GM12801 (cell line): ENCODE measurements around the gene NCDN.

Experiments
- TF ChIP-seq, protein P1 (sequence below): IDR thresholded peaks from one replicate; pipeline ENCODE4 v1.5.1; 2011; ENCODE audit warnings: control low read depth; ENCODE audit not compliant: insufficient read length; ENCODE audit errors: extremely low read depth

Gene NCDN

DNA sequence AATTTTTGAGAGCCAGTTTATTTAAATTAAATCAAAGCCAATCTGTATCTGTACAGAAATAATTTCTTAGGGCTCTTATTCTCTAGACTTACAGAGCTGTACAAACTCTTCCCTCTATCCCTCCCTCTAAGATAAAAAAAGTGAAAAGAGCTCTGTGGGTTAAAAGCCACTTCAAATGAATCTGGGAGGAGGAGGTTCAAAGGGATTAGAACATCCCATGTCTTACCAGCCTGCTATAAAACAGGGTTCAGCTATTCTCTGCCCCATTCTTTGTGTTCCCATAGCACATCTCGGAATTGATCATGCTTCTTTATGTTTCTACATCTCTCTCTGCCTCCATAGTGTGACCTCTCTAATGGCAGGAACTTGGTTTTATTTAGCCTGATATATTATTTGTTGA lies 19.8 kb upstream of the NCDN start:
- TF ChIP-seq, protein P1, sequence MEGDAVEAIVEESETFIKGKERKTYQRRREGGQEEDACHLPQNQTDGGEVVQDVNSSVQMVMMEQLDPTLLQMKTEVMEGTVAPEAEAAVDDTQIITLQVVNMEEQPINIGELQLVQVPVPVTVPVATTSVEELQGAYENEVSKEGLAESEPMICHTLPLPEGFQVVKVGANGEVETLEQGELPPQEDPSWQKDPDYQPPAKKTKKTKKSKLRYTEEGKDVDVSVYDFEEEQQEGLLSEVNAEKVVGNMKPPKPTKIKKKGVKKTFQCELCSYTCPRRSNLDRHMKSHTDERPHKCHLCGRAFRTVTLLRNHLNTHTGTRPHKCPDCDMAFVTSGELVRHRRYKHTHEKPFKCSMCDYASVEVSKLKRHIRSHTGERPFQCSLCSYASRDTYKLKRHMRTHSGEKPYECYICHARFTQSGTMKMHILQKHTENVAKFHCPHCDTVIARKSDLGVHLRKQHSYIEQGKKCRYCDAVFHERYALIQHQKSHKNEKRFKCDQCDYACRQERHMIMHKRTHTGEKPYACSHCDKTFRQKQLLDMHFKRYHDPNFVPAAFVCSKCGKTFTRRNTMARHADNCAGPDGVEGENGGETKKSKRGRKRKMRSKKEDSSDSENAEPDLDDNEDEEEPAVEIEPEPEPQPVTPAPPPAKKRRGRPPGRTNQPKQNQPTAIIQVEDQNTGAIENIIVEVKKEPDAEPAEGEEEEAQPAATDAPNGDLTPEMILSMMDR, result no peak

DNA sequence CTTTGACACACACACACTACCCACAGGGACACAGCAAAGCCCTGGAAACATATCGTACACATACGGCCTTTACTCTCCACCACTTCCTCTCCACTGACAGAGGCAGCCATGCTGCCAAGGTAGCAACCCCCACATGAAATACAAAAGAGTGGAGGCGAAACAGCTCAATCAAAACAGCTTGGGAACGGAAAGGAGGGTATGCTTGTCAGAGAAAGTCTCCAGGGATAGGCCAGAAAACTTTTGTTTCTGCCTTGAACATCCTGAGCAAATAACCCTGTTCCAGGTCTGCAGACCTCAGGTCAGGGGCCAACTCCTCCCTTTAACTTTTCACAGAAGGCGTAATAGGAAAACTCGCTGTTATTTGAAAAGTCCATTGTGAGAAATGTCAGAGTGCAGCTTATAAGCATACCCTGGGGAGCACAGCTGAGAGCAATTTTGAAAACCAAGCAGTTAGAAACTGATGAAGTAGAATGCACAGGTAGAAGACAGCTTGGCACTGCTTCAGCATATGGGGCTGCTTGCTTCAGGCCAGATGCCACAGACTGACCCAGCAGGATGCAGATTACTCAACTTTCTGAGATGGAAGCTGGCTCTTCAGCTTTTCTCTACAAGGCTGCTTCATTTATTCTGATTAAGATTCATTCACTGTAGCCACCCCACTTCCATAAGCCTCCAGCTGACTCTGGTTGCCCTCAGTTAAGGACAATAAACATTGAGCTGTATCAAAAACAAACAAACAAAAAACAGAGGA lies 18.4 kb upstream of the NCDN start:
- TF ChIP-seq, protein P1, result no peak

- TF ChIP-seq, protein P1, result no peak
Measured at GRCh38 chr1:35539824-35540261, 17.8 kb upstream of the NCDN start.

DNA sequence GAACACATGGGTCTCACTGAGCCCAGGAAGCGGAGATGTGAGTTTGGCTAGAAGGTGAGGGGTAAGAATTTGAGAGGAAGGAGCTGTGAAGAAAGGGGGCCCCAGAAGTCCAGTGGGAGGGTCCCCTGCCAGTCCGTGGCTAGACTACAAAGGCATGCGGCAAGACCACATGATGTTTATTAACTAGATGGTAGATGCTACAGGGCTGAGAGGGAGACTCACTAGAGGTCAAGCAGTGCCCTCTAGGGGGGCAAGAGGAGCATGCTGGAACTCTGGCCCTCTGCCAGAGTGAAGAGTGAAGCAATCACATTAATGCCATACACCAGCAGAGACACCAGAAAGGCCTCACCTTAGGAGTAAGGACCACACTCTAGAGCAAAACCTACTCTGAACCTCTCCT lies 12.6 kb upstream of the NCDN start:
- TF ChIP-seq, protein P1, result no peak

- TF ChIP-seq, protein P1, result no peak
Measured at GRCh38 chr1:35546614-35547013, 11.0 kb upstream of the NCDN start.

- TF ChIP-seq, protein P1, result no peak
Measured at GRCh38 chr1:35553851-35554250, 3.7 kb upstream of the NCDN start.

- TF ChIP-seq, protein P1, result no peak
Measured at GRCh38 chr1:35554266-35555211, 3.1 kb upstream of the NCDN start.
